ENCODE data around the gene FBXW5.

FBXW5 gene

DNA sequence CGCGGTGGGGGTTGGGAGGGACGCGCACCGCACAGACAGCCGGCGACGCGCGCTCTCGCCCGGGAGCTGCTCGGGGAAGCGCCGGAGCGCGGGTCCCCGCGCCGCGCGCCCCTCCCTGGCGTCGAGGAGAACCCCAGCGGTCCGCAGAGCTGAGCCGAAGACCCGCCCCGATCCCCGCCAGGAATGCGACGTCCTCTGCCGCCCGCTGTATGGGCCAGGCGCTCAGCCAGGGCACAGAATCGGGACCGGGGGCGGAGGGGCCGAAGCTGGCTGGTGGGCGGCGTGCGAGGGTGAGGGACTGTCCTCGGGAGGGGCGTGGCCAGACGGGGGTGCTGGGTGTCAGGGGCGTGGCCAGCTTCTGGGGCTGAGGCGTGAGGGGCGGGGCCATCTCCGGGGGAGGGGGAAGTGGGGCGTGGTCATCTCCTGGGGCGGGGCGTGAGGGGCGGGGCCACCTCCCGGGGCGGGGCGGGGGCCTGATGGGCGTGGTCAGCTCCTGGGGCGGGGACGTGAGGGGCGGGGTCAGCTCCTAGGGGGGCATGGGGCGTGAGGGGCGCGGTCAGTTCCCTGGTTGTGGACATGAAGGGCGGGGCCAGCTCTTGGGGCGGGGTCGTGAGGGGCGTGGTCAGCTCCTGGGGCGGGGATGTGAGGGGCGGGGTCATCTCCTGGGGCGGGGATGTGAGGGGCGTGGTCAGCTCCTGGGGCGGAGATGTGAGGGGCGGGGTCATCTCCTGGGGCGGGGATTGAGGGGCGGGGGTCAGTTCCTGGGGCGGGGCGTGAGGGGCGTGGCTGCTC lies 33.7 kb upstream of the FBXW5 start:
- DNase-seq, result peak; percentile 74

- DNase-seq, result no peak
Observed at GRCh38 chr9:136977649-136978072, 33.1 kb upstream of the FBXW5 start.

DNA sequence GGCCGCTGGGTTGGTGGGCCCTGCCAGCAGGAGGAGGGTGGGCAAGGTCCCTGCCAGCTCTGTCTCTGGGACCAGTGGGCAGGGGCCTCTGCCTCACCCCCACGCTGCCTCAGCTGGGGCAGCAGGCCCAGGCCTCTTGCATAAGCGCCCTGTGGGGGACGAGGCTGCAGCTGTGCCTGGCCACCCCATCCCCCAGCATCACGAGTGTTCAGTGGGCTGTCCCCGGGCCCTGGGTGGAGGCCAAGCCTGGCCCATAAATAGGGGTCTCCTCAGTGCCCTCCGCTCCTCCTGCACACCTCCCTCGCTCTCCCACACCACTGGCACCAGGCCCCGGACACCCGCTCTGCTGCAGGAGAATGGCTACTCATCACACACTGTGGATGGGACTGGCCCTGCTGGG lies 32.7 kb upstream of the FBXW5 start, which contains the start of gene PTGDS:
TSS of gene PTGDS (plus strand) at position 282 of the 400 bp plus-strand sequence. CDS start at position 357, 75 bp downstream.
- DNase-seq, result no peak

DNA sequence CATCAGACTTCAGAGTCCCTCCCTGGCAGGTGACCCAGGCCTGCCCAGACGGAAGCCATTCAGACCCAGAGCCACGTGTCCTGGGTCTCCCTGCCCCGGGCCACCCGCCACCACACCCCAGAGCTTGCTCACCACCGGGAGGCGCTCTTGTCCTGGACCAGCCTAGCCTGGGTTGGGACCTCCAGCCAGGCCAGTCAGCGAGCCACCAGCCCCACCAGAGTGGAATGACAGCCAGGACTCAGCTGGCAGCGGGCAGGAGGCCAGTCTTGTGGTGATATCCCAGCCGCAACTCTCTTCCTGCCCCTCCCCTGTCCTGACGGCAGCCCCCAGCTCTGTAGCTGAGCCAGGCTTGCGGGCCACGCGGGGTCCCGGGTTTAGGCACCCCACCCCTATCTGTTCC lies 31.1 kb upstream of the FBXW5 start:
- no peak for DNase-seq

DNA sequence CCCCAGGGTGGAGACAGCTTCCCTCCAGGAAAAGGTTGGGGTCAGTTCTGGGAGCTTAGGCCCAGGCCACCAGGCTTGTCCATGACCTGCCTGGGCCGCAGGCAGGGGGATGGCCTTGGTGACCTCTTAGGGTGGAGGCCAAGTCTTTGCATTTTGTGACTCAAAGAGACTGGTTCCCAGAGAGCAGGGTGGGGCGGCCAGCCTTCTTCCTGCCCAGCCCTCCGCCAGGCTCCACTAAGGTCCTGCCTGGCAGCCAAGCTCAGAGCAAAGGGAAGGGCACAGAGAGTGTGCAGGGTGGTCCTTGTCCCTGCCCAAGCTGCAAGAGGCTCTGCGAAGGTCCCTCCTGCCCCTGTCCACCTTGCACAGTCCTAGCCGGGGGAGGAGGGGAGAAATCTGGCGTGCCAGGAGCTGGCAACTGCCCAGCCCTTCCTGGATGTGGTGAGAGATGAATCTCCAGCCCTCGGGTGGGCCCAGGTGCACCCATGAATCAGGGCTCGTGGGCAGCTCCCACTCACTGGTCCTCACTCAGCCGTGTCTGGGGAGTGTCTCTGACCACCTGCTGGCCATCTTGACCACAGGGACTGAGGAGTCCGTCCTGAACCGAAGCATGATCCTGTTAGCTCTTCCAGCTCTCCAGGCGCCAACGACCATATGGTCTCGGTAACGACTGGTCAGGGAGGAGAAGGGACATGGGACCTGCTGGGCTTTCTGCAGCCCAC lies 30.4 kb upstream of the FBXW5 start:
- DNase-seq, result no peak

DNA sequence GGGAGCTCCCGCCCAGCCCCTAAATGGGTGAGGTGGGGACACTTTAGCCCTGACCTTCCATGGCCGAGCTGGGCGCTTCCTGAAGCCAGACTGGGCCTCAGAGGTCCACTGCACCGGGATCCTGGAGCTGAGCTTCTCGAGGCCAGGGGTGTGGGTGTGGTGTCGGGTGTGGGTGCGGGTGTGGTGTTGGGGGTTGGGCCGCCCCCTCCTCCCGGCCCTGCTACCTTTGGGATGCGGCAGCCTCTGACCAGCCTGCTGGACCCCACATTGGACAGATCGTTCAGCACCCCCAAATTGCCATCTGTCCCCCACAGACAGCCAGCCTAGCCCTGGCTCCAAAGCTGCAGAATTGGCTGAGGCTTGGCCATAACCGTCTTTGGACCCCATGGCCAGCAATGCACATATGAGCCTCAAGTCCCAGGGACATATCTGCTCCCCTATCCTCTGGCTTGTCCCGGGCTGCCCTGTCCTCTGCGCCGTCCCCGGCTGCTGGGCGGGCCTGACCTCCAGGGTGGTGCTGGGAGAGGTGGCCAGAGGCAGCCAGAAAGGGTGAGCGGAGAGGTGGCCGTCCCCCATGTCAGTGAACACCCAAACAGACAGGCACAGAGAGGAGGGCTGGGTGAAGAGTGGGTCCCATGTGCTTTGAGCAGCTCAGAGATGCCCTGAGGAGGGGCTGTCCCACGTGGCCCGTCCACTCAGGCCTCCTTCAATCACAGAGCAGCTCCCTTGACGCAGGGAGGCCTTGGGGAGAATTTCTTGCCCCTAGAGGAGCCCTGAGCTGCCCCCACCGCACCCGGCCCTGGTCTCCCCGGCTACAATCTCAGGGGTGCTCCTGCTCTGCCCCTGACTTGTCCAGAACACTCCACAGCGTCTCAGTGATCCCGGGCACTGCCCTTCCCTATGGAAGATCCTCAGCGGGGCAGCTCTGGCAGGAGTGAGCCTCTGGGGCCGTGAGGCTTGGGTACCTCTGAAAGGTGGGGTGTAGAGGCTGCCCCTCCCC lies 29.4 kb upstream of the FBXW5 start:
- no peak for DNase-seq

GRCh38 chr9:136972743-136973142 lies 28.2 kb upstream of the FBXW5 start:
- DNase-seq, result no peak

DNA sequence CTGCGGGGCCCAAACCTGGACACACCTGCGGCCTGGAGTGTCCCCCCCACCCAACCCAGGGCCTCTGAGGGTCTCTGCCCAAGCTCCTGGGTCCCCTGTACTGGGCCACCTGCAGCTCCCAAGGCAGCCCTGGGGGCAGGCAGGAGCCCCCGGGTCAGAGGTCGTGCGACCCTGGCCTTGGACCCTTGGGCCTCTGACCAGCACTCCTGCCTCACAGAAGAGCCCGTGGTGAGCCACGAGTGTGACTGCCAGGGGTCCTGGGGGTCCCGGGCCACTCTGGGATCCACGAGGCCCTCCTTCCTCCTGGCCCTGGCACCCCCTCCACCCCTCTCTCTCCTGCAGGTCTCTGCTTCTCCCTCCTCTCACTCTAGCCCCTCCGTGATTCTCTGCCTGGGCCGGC lies 27.8 kb upstream of the FBXW5 start:
- no peak for DNase-seq

GRCh38 chr9:136971746-136972145 lies 27.2 kb upstream of the FBXW5 start:
- no peak for DNase-seq

DNA sequence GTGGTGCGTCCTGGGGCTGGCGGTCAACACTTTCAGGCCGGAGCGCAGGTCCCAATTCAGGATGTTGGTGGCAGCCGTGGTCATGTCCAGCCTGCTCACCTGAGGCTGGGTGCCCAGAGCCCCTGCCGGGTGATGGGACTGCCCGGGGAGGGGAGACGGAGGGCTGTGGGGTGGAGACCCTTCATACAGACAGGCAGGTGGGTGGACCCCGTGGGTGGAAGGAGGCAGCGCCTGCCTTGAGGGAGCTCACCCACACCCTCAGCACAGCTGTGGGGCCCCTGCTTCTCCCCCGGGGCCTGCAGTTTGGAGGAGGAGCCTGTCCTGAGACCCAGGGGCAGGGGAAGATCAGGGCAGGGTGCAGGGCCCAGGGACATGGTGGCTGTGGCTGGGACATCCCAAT lies 25.8 kb upstream of the FBXW5 start:
- no peak for DNase-seq

GRCh38 chr9:136969774-136970173 lies 25.2 kb upstream of the FBXW5 start:
- no peak for DNase-seq

DNA sequence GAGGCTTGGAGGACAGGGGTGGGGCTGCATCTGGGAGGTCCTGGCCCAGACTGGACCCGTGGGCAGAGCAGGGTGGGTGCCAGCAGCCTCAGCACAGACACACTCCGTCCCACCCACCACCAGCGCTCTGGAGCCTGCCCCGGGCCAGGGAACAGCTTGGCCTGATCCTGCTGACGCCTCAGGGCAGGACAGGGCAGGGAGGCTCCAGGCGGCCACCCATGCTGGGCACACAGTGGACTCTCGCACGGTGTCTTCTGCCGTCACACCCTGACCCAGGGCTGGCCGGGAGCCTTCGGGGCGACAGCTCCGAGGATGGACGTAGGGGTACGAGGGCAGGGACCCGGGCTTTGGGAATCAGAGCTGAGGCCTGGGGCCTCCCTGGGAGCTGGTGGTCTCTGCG lies 24.6 kb upstream of the FBXW5 start:
- no peak for DNase-seq

GRCh38 chr9:136968333-136969127 lies 24.0 kb upstream of the FBXW5 start:
- no peak for DNase-seq

GRCh38 chr9:136965771-136966484 lies 21.4 kb upstream of the FBXW5 start:
- no peak for DNase-seq

DNA sequence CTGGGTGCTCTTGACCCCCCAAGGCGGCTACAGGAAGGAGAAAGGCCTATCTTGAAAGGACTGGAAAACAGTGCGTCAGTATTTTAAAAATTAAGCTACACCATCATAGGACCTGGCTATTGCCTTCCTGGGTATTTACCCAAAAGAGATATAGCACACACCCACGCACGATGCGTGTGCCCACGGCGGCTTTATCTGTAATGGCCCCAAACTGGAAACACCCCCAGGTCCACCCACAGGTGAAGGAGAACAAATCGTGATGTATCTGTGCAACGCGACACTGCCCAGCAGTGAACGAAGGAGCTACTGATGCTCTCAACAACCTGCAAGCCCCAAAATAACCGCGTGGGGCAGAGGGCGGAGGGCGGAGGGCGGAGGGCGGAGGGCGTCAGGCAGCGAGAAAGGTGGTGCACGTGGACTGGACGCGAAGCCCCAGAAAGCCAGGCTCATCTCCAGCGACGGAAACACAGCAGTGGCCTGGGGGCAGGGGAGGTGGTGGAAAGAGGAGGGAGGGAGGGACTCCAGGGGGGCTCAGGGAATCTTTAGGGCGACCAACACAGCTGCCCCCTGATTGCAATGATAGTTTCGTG lies 20.4 kb upstream of the FBXW5 start:
- no peak for DNase-seq

DNA sequence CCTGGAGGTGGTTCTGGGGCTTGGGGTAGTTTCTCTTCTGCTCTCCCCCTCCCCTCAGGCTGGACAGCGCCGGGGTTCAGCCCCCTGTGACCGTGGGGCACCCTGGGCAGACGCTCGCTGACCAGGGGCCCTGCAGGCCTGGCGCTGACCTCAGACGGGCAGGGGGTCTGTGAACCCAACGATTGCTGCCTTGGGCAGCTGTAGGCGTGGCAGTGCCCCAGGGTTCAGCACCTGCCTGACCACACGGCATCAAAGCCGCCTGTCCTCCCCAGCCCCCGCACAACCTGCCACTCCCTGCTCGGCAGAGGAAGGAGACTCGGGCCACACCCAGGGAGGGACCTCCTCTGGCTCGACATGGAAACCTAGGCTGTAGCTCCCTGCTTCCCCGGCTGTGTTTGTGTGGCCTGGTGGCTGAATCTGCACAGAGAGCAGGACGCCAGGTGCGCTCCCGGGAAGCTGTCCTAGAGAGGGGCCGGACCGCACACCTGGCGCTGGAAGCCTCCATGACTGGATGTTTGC lies 19.7 kb upstream of the FBXW5 start:
- no peak for DNase-seq

DNA sequence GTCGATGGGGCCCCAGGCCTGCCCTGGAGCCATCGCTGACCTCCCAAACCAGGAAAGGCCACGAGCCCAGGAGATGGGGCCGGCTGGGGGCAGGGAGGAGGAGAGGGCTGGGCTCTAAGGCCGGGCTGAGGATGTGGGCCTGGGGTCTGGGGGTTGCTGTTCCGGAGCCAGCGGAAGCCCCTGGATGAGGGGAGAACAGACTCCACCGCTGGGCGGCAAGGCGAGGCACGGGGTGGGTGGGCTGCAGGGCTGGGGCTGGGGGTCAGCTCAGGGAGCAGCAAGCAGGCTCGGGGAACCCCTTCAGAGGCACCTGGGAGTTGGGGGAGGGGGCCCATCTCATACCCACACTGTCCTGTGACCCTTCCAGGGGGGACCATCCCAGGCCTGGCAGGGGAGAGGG lies 19.2 kb upstream of the FBXW5 start:
- DNase-seq, result no peak

- no peak for DNase-seq
Observed at GRCh38 chr9:136963341-136963740, 18.8 kb upstream of the FBXW5 start.

- no peak for DNase-seq
Observed at GRCh38 chr9:136962701-136963248, 18.2 kb upstream of the FBXW5 start.

GRCh38 chr9:136962163-136962562 lies 17.6 kb upstream of the FBXW5 start:
- no peak for DNase-seq

All from NCI-H345 (cell line).